HL-60 (cell line): Measurements from ENCODE around the gene MRE11.

ENCODE experiments used
- GABPA ChIP-seq: IDR thresholded peaks from 2 replicates; pipeline ENCODE4 v1.6.1; 2012; ENCODE audit warnings: low read depth
- POLR2AphosphoS5 ChIP-seq: IDR thresholded peaks from 2 replicates; pipeline ENCODE4 v1.6.1; 2012; ENCODE audit warnings: low read depth
- SPI1 ChIP-seq: IDR thresholded peaks from 2 replicates; pipeline ENCODE4 v1.6.1; 2012; ENCODE audit warnings: low read depth, mild to moderate bottlenecking, borderline replicate concordance
- TF ChIP-seq, protein P1 (sequence below): IDR thresholded peaks from one replicate; pipeline ENCODE4 v1.5.1; 2011; ENCODE audit warnings: low read length, control low read depth, inconsistent platforms; ENCODE audit not compliant: insufficient read depth

DNA sequence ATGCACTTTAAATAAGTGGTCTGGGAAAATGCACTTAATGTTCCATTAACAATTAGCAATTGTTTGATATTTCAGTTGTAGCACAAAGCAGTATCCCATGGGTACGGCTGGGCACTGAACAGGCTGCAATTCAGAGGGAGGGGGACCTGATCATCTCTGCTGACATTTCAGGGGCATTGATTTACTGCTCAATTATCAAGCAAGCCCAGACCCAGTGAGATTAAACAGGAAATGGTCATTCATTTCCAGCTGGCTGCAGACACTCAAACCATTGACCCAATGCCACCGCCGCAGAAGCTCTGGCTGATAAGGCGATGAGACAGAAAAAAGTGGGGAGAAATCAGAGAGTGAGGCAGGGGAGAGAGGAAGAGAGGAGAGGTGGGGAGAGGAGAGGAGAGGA, 93.6 kb downstream of the MRE11 start:
- TF ChIP-seq, protein P1, sequence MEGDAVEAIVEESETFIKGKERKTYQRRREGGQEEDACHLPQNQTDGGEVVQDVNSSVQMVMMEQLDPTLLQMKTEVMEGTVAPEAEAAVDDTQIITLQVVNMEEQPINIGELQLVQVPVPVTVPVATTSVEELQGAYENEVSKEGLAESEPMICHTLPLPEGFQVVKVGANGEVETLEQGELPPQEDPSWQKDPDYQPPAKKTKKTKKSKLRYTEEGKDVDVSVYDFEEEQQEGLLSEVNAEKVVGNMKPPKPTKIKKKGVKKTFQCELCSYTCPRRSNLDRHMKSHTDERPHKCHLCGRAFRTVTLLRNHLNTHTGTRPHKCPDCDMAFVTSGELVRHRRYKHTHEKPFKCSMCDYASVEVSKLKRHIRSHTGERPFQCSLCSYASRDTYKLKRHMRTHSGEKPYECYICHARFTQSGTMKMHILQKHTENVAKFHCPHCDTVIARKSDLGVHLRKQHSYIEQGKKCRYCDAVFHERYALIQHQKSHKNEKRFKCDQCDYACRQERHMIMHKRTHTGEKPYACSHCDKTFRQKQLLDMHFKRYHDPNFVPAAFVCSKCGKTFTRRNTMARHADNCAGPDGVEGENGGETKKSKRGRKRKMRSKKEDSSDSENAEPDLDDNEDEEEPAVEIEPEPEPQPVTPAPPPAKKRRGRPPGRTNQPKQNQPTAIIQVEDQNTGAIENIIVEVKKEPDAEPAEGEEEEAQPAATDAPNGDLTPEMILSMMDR = no peak
- TF ChIP-seq POLR2AphosphoS5 (no peak), SPI1 (no peak), GABPA (no peak)
